ENCODE results near the gene KDR.

The KDR gene

GRCh38 chr4:55033296-55033695 is 92.1 kb downstream of the KDR start:
- no peak overlapping the region for H3K4me3 ChIP-seq (ENCODE audit: low read depth, low read length, poor library complexity, severe bottlenecking)
- no peaks in the 10 kb centered on the region for H4K20me1 ChIP-seq (ENCODE audit: insufficient read depth, low read length)
- no peak overlapping the region for H3K9ac ChIP-seq (ENCODE audit: low read length)
- no peaks in the 10 kb centered on the region for H3K4me1 ChIP-seq (ENCODE audit: insufficient read depth, low read length, severe bottlenecking)
- no peak overlapping the region for H3K4me2 ChIP-seq (ENCODE audit: low read length)
- H3K27ac ChIP-seq (ENCODE audit: low read depth, low read length, poor library complexity, severe bottlenecking): no peak overlapping the region
- no peaks in the 10 kb centered on the region for H3K27me3 ChIP-seq (ENCODE audit: insufficient read depth, low read length)
- H3K36me3 ChIP-seq (ENCODE audit: insufficient read depth, low read length): no peaks in the 10 kb centered on the region
- no peaks in the 10 kb centered on the region for H3K79me2 ChIP-seq (ENCODE audit: insufficient read depth, low read length)
- H3K9me2 ChIP-seq (ENCODE audit: low read depth, low read length): no peaks in the 10 kb centered on the region
- TF ChIP-seq, protein P1, sequence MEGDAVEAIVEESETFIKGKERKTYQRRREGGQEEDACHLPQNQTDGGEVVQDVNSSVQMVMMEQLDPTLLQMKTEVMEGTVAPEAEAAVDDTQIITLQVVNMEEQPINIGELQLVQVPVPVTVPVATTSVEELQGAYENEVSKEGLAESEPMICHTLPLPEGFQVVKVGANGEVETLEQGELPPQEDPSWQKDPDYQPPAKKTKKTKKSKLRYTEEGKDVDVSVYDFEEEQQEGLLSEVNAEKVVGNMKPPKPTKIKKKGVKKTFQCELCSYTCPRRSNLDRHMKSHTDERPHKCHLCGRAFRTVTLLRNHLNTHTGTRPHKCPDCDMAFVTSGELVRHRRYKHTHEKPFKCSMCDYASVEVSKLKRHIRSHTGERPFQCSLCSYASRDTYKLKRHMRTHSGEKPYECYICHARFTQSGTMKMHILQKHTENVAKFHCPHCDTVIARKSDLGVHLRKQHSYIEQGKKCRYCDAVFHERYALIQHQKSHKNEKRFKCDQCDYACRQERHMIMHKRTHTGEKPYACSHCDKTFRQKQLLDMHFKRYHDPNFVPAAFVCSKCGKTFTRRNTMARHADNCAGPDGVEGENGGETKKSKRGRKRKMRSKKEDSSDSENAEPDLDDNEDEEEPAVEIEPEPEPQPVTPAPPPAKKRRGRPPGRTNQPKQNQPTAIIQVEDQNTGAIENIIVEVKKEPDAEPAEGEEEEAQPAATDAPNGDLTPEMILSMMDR (IDR thresholded peaks at IDR 0.05; ENCODE audit: low read length): no peak
- no peak for TF ChIP-seq EZH2 (IDR thresholded peaks at IDR 0.05; ENCODE audit: borderline replicate concordance, low read length)
- no peak overlapping the region for H2AFZ ChIP-seq (ENCODE audit: low read length)
- H3K9me3 ChIP-seq (ENCODE audit: low read length): no peaks in the 10 kb centered on the region
- H3F3A ChIP-seq (ENCODE audit: insufficient read depth, low read length): no peaks in the 10 kb centered on the region

- TF ChIP-seq EZH2 (IDR thresholded peaks at IDR 0.05; ENCODE audit: borderline replicate concordance, low read length): no peak
- TF ChIP-seq, protein P1 (IDR thresholded peaks at IDR 0.05; ENCODE audit: low read length): no peak
- Histone ChIP-seq H3K9ac (ENCODE audit: low read length) (no peak overlapping the region), H3K27me3 (ENCODE audit: insufficient read depth, low read length) (no peaks in the 10 kb centered on the region)
Measured at GRCh38 chr4:55032788-55033187, 92.6 kb downstream of the KDR start.

DNA sequence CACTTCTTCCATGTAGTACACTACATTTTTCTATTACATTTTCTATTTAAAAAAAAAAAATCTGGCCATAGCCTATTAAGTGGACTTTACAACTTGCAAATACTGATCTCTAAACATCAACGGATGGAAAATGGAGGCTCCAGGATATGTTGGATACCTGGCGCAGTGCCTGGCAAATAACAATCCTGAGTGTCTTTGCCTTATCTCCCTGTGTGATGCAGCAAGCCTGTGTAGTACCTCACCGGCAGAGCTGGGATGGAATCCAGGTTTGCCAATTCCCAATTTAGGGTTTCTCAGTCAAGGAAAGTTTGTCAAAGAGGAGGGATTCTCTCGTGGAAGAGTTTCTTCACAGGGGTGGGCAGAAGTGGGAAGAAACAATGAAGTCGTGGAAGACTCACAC is 93.2 kb downstream of the KDR start:
- no peak for TF ChIP-seq EZH2 (IDR thresholded peaks at IDR 0.05; ENCODE audit: borderline replicate concordance, low read length)
- TF ChIP-seq, protein P1 (IDR thresholded peaks at IDR 0.05; ENCODE audit: low read length): no peak
- Histone ChIP-seq H3K27ac (ENCODE audit: low read depth, low read length, poor library complexity, severe bottlenecking) (no peak overlapping the region), H3K4me2 (ENCODE audit: low read length) (no peak overlapping the region), H3K9ac (ENCODE audit: low read length) (no peak overlapping the region), H3K79me2 (ENCODE audit: insufficient read depth, low read length) (no peaks in the 10 kb centered on the region), H3F3A (ENCODE audit: insufficient read depth, low read length) (no peaks in the 10 kb centered on the region), H4K20me1 (ENCODE audit: insufficient read depth, low read length) (no peaks in the 10 kb centered on the region), H3K9me2 (ENCODE audit: low read depth, low read length) (no peaks in the 10 kb centered on the region), H3K9me3 (ENCODE audit: low read length) (no peaks in the 10 kb centered on the region), H2AFZ (ENCODE audit: low read length) (no peak overlapping the region), H3K27me3 (ENCODE audit: insufficient read depth, low read length) (no peaks in the 10 kb centered on the region), H3K4me1 (ENCODE audit: insufficient read depth, low read length, severe bottlenecking) (no peaks in the 10 kb centered on the region), H3K4me3 (ENCODE audit: low read depth, low read length, poor library complexity, severe bottlenecking) (no peak overlapping the region), H3K36me3 (ENCODE audit: insufficient read depth, low read length) (no peaks in the 10 kb centered on the region)

More at GRCh38 chr4:55032788-55033187, 92.6 kb downstream of the KDR start:
- H4K20me1 ChIP-seq (ENCODE audit: insufficient read depth, low read length): no peaks in the 10 kb centered on the region
- no peak overlapping the region for H3K27ac ChIP-seq (ENCODE audit: low read depth, low read length, poor library complexity, severe bottlenecking)
- no peak overlapping the region for H3K4me3 ChIP-seq (ENCODE audit: low read depth, low read length, poor library complexity, severe bottlenecking)
- H3K9me2 ChIP-seq (ENCODE audit: low read depth, low read length): no peaks in the 10 kb centered on the region
- H3K79me2 ChIP-seq (ENCODE audit: insufficient read depth, low read length): no peaks in the 10 kb centered on the region
- H3K9me3 ChIP-seq (ENCODE audit: low read length): no peaks in the 10 kb centered on the region
- H3F3A ChIP-seq (ENCODE audit: insufficient read depth, low read length): no peaks in the 10 kb centered on the region
- H3K4me1 ChIP-seq (ENCODE audit: insufficient read depth, low read length, severe bottlenecking): no peaks in the 10 kb centered on the region
- no peak overlapping the region for H2AFZ ChIP-seq (ENCODE audit: low read length)
- no peaks in the 10 kb centered on the region for H3K36me3 ChIP-seq (ENCODE audit: insufficient read depth, low read length)
- H3K4me2 ChIP-seq (ENCODE audit: low read length): no peak overlapping the region

Measured in OCI-LY1 (cell line).